ENCODE data around the gene DCTN4. TPM values are rescaled to one million over a fixed set of nuclear protein-coding genes. Genes with fewer than 3 reads are reported as not detected.
"Not testable (repeated sequence)": the region's sequence is repeated elsewhere in the genome, so short reads cannot be mapped to it uniquely, and the experiment has no call there.

DCTN4 gene
- total and polyA plus RNA-seq, 9 of the 15 experiments (the other 6 are each of a cell fraction or from before 2014, with no cell fraction given) = 20.4 to 64.9 (median 49.9) TPM

GRCh38 chr5:150794927-150795326, 36.1 kb upstream of the DCTN4 start:
- H3K27ac ChIP-seq (ENCODE audit: extremely low read depth, low read depth, low read length) = no peak overlapping the region
- intact Hi-C loops (cut with micrococcal nuclease) (no loop called here), in situ Hi-C loops (cut with MboI) (no loop called here)
- FAIRE-seq (no peak), ATAC-seq (no peak), DNase-seq (ENCODE audit: extremely low read depth in 1 of 4, low spot score in 3 of 4) (no peak)
- no peaks in the 10 kb centered on the region for H3K9me1 ChIP-seq (ENCODE audit: control insufficient read depth, insufficient read depth, low read length)
- no peaks in the 10 kb centered on the region; the same call in 2 of the 3 replicates for H3K36me3 ChIP-seq (ENCODE audit: control insufficient read depth, insufficient read depth, low read length)
- POLR2A ChIA-PET = interaction anchor here (1.3 kb wide), 1 partner anchor 8 kb away, joined by 3 read pairs; no protein-coding TSS in a partner anchor
- TF ChIP-seq CEBPZ (IDR thresholded peaks at IDR 0.05; ENCODE audit: borderline replicate concordance, low read depth, low read length) = no peak
- no peak for TF ChIP-seq ZNF780A (CRISPR knock-in tag; IDR thresholded peaks at IDR 0.05)
- peak; percentile 59 for TF ChIP-seq RBM25 (IDR thresholded peaks at IDR 0.05; ENCODE audit: low read depth, low read length, severe bottlenecking)
- no peak overlapping the region for H3K4me2 ChIP-seq (ENCODE audit: insufficient read depth, low read length)
- no peak overlapping the region for H3K9ac ChIP-seq (ENCODE audit: insufficient read depth in 1 of 2, low read depth in 2 of 2, low read length in 2 of 2)
- peaks cover 0 to 3% of the 10 kb centered on the region in 2 experiments; a peak in 2 of 5 replicates for H3K4me1 ChIP-seq (replicated peaks in 1 of 2; ENCODE audit: control insufficient read depth in 2 of 2, insufficient read depth in 2 of 2, low read length in 2 of 2)
- no peaks in the 10 kb centered on the region for H3K9me3 ChIP-seq (replicated peaks; ENCODE audit: control insufficient read depth, insufficient read depth, low read depth, low read length)
- 44% methylated on average over 2 of the region's 2 CpGs for WGBS (ENCODE audit: insufficient coverage, low coverage, missing lambda C conversion rate)
- H3K4me3 ChIP-seq = no peak overlapping the region
- H2AFZ ChIP-seq (ENCODE audit: low read depth, low read length) = no peak overlapping the region
- H3K79me2 ChIP-seq (ENCODE audit: control insufficient read depth, insufficient read depth, low read length) = no peaks in the 10 kb centered on the region
- H4K20me1 ChIP-seq (replicated peaks; ENCODE audit: control insufficient read depth, insufficient read depth, low read length) = no peaks in the 10 kb centered on the region
- BruUV-seq (replicated peaks) = no TSS peak
- H3K27me3 ChIP-seq (ENCODE audit: control insufficient read depth in 2 of 2, insufficient read depth in 2 of 2, low read length in 2 of 2) = no peaks in the 10 kb centered on the region
- CTCF ChIA-PET (ENCODE audit: low intra/inter-chr PET ratio) = no interaction called here

GRCh38 chr5:150793423-150793888, 34.6 kb upstream of the DCTN4 start:
- H3K9ac ChIP-seq (ENCODE audit: insufficient read depth in 1 of 2, low read depth in 2 of 2, low read length in 2 of 2); H3K4me3 ChIP-seq; H2AFZ ChIP-seq (ENCODE audit: low read depth, low read length); POLR2A ChIA-PET; CTCF ChIA-PET (ENCODE audit: low intra/inter-chr PET ratio); H3K9me1 ChIP-seq (ENCODE audit: control insufficient read depth, insufficient read depth, low read length); H3K27me3 ChIP-seq (ENCODE audit: control insufficient read depth in 2 of 2, insufficient read depth in 2 of 2, low read length in 2 of 2); H3K4me2 ChIP-seq (ENCODE audit: insufficient read depth, low read length); ATAC-seq; H3K9me3 ChIP-seq (replicated peaks; ENCODE audit: control insufficient read depth, insufficient read depth, low read depth, low read length); H4K20me1 ChIP-seq (replicated peaks; ENCODE audit: control insufficient read depth, insufficient read depth, low read length); BruUV-seq (replicated peaks); intact Hi-C loops (cut with micrococcal nuclease); FAIRE-seq; in situ Hi-C loops (cut with MboI); H3K79me2 ChIP-seq (ENCODE audit: control insufficient read depth, insufficient read depth, low read length); H3K36me3 ChIP-seq (ENCODE audit: control insufficient read depth, insufficient read depth, low read length); H3K4me1 ChIP-seq (replicated peaks in 1 of 2; ENCODE audit: control insufficient read depth in 2 of 2, insufficient read depth in 2 of 2, low read length in 2 of 2); DNase-seq (ENCODE audit: extremely low read depth in 1 of 4, low spot score in 3 of 4); H3K27ac ChIP-seq (ENCODE audit: extremely low read depth, low read depth, low read length): not testable (repeated sequence)
- 31% methylated on average over 2 of the region's 2 CpGs for WGBS (ENCODE audit: insufficient coverage, low coverage, missing lambda C conversion rate)
